DMS79 treated with DMSO at 0.1 percent for 48 hours (cell line): Measurements from ENCODE around the gene PLPP2.
A peak's percentile ranks its signal among the peaks of the same experiment; 100 is the strongest.

Experiments
- DNase-seq: peaks from one replicate; lab custom pipeline; 2025; lab: John Stamatoyannopoulos, UW

The PLPP2 gene

GRCh38 chr19:293436-294110 lies 2.4 kb upstream of the PLPP2 start:
- DNase-seq, result no peak

GRCh38 chr19:292951-293350 lies 1.7 kb upstream of the PLPP2 start:
- DNase-seq, result no peak

- no peak for DNase-seq
These were observed 1.2 kb upstream of the PLPP2 start for GRCh38 chr19:292281-292884.

DNA sequence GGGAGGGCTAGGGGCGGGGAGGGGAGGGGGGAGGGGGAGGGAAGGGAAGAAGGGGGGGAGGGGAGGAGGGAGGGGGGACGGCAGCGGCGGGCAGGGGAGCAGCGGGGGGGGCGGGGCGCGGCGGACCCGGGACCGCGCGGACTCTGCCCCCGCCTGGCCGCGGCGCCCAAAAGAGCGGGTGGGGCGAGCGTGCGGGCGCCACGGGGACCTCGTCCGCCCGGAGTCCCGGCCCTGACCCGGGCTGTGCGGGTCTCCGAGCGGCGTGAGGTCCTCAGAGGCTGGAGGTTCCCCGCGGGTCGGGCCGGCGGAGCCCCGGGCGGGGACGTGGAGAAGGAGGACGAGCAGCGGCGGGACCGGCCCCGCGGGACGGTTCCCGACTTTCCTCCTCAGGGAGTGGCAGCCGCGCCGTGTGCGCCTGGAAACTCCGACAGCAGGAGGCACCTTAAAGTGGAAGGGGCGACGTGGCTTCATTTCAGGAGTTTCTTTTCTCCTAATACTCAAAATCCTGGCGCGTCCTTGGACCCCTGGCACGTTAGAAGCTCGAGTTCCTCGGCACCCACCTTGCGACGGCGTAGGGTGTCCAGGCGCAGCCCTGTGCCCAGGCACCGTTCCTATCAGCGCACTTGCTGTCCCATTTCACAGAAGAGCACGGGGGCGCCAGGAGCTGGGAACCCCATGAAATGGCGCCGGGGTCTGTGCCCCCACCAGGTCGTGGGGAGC lies 518 bp upstream of the PLPP2 start:
- DNase-seq, result no peak

DNA sequence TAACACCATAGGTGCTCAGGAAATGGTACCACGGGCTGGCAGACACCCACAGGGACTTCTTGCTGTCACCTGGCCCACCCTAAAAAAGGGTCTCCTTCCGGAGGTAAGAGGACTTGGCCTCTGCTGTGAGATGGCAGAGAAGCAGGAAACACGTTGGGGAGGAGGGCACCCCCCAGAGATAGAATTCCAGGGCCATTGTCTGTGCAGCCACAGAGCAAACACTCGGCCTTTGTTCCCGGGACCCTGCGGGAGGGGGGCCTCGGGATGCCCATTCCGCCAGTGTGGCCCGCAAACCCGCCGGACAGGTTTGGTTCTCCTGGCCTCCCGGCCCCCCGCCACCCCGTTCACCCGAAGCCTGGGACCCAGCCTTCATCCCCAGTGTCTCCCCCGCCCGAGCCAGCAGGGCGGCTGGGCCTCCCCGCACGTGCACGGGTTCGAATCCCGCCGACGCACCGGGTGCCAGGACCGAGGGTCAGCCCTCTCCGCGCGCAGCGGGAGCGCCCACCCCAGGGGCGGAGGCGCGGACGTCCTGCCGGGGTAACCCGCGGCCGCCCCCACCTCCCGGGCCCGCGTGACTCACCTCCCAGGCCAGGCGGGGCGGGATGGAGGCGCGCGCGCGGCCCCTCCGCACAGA lies 714 bp downstream of the PLPP2 start:
- no peak for DNase-seq

DNA sequence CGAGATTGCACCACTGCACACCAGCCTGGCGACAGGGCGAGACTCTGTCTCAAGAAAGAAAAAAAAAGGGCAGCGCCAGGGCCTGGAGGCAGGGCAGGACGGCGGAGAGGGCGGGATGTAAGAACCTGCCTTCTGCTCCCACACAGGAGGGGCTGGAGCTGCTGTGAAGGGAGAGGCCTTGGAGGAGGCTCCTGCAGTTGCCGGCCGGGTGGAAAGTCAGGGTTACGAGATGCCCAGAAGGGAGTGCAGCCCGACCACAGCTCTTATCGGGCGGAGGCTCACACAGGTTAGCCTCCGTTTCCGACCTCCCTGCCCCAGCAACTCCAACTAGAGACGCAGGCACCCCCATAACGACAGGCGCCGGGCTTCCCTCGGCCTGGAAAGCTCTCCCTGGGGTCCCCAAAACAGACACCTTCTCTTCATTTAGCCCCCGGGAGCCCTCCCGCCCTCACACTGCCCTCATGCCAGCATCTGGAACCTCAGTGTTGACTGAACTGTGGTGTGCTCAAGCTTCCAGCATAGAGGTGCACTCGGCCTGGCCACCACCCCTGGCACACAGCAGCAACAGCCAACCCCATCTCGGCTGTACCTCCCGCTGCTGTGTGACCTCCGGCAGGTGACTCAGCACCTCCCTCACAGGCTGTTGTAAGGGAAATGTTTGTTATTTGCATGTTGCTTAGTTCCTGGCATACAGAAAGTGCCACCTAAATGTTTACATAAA lies 1.4 kb downstream of the PLPP2 start:
- DNase-seq, result peak; percentile 62

DNA sequence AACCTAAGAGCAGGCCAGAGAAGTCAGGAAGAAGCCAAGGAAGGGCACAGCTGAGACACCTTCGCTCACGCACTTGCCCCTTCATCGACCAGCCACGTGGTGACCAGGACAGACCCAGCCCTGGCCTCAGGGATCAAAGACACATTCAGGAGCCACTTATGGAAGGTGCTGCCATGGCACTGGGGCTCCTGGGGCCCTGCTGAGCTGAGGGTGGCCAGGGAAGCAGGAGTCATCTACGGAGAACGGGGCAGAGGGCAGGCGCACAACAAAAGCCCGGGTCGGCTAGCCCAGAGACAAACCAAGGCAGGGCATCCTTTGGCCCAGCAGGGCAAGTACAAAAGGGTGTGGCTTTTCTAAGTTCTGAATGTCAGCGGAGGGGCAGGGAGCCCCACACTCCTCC lies 2.3 kb downstream of the PLPP2 start:
- DNase-seq, result no peak

DNA sequence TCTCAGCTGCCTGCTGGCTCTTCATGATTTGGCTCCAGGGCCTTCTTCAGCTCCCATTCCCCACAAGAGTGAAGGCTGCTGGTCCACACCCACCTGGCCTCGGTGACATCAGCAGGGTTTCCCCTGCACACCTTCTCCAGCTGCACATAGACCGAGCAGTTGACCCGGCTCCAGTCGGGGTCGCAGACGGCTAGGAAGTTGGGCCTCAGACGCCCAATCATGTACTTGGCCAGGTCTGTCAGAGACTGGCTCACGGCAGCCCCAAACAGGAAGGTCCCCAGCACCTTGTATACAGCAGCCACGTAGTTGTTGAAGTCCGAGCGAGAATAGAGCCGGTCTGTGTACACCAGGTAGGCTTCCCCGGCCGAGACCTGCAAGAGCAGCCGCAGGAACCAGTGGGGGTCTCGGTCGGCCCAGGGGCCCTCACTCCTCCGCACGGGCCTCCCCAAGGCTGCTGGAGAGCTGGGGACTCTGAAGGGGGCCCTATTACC lies 3.8 kb downstream of the PLPP2 start:
- DNase-seq, result no peak

- DNase-seq, result no peak
These were observed 7.8 kb downstream of the PLPP2 start for GRCh38 chr19:283395-283794.

GRCh38 chr19:282501-282900 lies 8.7 kb downstream of the PLPP2 start:
- no peak for DNase-seq

DNA sequence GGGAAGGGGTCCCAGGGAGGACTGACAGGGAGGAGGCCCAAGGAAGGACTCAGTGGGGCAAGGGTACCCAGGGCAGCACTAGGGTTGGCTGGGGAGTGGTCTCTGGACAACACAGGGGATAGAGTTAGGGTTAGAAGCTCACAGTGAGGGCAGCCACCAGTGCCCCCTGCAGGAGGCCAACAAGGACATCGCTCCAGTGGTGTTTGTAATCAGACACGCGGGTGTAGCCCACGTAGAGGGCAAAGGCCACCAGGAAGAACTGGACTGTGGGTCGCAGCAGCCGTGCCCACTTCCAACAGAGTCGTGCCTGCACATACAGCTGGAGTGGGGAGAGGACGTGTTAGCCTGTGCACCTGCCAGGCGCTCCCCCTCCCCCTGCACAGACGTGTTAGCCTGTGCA lies 9.2 kb downstream of the PLPP2 start:
- DNase-seq, result no peak

GRCh38 chr19:281156-281853 lies 9.9 kb downstream of the PLPP2 start:
- DNase-seq, result no peak

GRCh38 chr19:280541-281009 lies 10.6 kb downstream of the PLPP2 start:
- DNase-seq, result peak; percentile 65

- no peak for DNase-seq
These were observed 11.5 kb downstream of the PLPP2 start for GRCh38 chr19:279656-280055.

DNA sequence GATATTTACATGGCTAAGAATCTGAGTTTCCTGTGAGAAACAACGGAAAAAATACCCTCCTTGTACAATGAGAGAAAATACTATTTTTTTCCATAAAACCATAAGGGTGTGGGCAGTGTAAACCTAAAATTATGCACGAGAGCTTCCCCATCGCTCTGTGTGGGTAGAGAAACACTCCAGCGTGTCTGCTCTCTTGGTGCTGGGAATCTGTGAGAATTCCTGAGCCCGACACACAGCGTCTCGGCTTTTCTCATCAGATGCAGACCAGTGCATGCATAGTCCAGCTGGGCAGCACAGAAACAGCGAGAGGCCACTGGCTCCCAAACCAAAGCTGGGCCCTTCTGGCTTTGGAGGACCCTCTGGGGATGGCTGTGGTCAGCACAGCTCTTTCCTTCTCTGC lies 12.0 kb downstream of the PLPP2 start:
- no peak for DNase-seq

GRCh38 chr19:277581-278165 lies 13.5 kb downstream of the PLPP2 start:
- no peak for DNase-seq

- no peak for DNase-seq
These were observed 14.1 kb downstream of the PLPP2 start for GRCh38 chr19:277131-277530.

GRCh38 chr19:275958-276646 lies 15.1 kb downstream of the PLPP2 start:
- DNase-seq, result no peak

DNA sequence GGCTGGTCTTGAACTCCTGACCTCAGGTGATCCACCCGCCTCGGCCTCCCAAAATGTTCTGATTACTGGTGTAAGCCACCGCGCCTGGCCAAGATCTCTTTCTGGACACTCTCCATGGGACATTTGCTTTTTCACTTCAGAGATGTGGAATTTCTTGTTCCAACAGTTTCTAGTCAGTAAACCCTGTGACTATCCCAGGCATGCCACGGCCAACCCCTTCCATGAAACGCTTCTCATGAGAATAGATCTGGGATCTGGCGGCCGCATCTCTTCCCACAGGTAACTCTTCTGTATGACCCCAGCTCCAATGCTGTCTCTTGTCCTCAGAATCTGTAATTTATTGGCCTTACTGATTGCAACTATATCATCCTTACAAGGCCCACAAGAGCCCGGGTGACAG lies 16.2 kb downstream of the PLPP2 start:
- DNase-seq, result no peak

- DNase-seq, result no peak
These were observed 17.8 kb downstream of the PLPP2 start for GRCh38 chr19:273393-273792.
